ENCODE results near the gene ABCA13. TPM values are rescaled to one million over a fixed set of nuclear protein-coding genes. Genes with fewer than 3 reads are reported as not detected.

Gene ABCA13
- total and polyA plus RNA-seq, 7 experiments from 2014 or later = 0.11 to 0.42 TPM; not detected in 5

GRCh38 chr7:48416327-48416908 is 245.2 kb downstream of the ABCA13 start:
- CTCF ChIA-PET = interaction anchor here (0.7 kb wide), 1 partner anchor 24 kb away, joined by 4 read pairs; no protein-coding TSS in a partner anchor
- H3K4me3 Mint-ChIP-seq = no peak overlapping the region

GRCh38 chr7:48419401-48419800 is 248.1 kb downstream of the ABCA13 start:
- no peaks in the 10 kb centered on the region for H3K27me3 ChIP-seq (ENCODE audit: control insufficient read depth in 2 of 2, insufficient read depth in 2 of 2, low read length in 2 of 2)
- no peaks in the 10 kb centered on the region for H3K36me3 ChIP-seq (ENCODE audit: control insufficient read depth in 2 of 3, insufficient read depth in 3 of 3, low read length in 3 of 3)
- Mint-ChIP-seq H3K27ac (no peak overlapping the region), H3K27me3 (peaks cover 0 to 6% (median 0%) of the 10 kb centered on the region in 5 donors), H3K9me3 (no peaks in the 10 kb centered on the region), H3K4me3 (no peak overlapping the region), H3K36me3 (no peaks in the 10 kb centered on the region), H3K4me1 (no peaks in the 10 kb centered on the region)
- no peaks in the 10 kb centered on the region for H3K9me3 ChIP-seq (ENCODE audit: control insufficient read depth in 2 of 3, low read length in 3 of 3)
- CTCF ChIA-PET = no interaction called here
- intact Hi-C loops (cut with micrococcal nuclease) = no loop called here
- no peak overlapping the region for H3K4me3 ChIP-seq (ENCODE audit: low read length)
- DNase-seq (no peak), ATAC-seq (no peak)
- H3K27ac ChIP-seq (ENCODE audit: low read depth, low read length) = no peak overlapping the region
- POLR2A ChIA-PET = no interaction called here
- H3K4me1 ChIP-seq (ENCODE audit: control insufficient read depth in 2 of 2, insufficient read depth in 2 of 2, low read length in 2 of 2) = no peaks in the 10 kb centered on the region

More at GRCh38 chr7:48416327-48416908, 245.2 kb downstream of the ABCA13 start:
- Histone ChIP-seq H3K36me3 (ENCODE audit: control insufficient read depth in 2 of 3, insufficient read depth in 3 of 3, low read length in 3 of 3) (no peaks in the 10 kb centered on the region), H3K27me3 (ENCODE audit: control insufficient read depth in 2 of 2, insufficient read depth in 2 of 2, low read length in 2 of 2) (no peaks in the 10 kb centered on the region), H3K4me1 (ENCODE audit: control insufficient read depth in 2 of 2, insufficient read depth in 2 of 2, low read length in 2 of 2) (no peaks in the 10 kb centered on the region), H3K27ac (ENCODE audit: low read depth, low read length) (no peak overlapping the region), H3K9me3 (ENCODE audit: control insufficient read depth in 2 of 3, low read length in 3 of 3) (no peaks in the 10 kb centered on the region), H3K4me3 (ENCODE audit: low read length) (no peak overlapping the region)
- Mint-ChIP-seq H3K27me3 (peaks cover 0 to 5% (median 0%) of the 10 kb centered on the region in 5 donors), H3K27ac (no peak overlapping the region), H3K36me3 (no peaks in the 10 kb centered on the region), H3K4me1 (peaks cover 0 to 4% (median 0%) of the 10 kb centered on the region in 7 donors), H3K9me3 (no peaks in the 10 kb centered on the region)
- ATAC-seq (no peak), DNase-seq (no peak)
- intact Hi-C loops (cut with micrococcal nuclease) = no loop called here
- POLR2A ChIA-PET = no interaction called here

GRCh38 chr7:48420206-48420605 is 248.9 kb downstream of the ABCA13 start:
- Histone ChIP-seq H3K4me3 (ENCODE audit: low read length) (no peak overlapping the region), H3K27ac (ENCODE audit: low read depth, low read length) (no peak overlapping the region), H3K4me1 (ENCODE audit: control insufficient read depth in 2 of 2, insufficient read depth in 2 of 2, low read length in 2 of 2) (no peaks in the 10 kb centered on the region), H3K9me3 (ENCODE audit: control insufficient read depth in 2 of 3, low read length in 3 of 3) (no peaks in the 10 kb centered on the region), H3K27me3 (ENCODE audit: control insufficient read depth in 2 of 2, insufficient read depth in 2 of 2, low read length in 2 of 2) (no peaks in the 10 kb centered on the region), H3K36me3 (ENCODE audit: control insufficient read depth in 2 of 3, insufficient read depth in 3 of 3, low read length in 3 of 3) (no peaks in the 10 kb centered on the region)
- no peak overlapping the region for H3K27ac Mint-ChIP-seq
- ChIA-PET CTCF (no interaction called here), POLR2A (no interaction called here)
- intact Hi-C loops (cut with micrococcal nuclease) = no loop called here
- no peak overlapping the region for H3K4me3 Mint-ChIP-seq
- H3K27me3 Mint-ChIP-seq = peaks cover 0 to 6% (median 0%) of the 10 kb centered on the region in 5 donors
- H3K36me3 Mint-ChIP-seq = no peaks in the 10 kb centered on the region
- ATAC-seq (no peak), DNase-seq (no peak)
- peaks cover 0 to 2% (median 0%) of the 10 kb centered on the region in 7 donors for H3K4me1 Mint-ChIP-seq
- no peaks in the 10 kb centered on the region for H3K9me3 Mint-ChIP-seq

GRCh38 chr7:48421357-48421756 is 250.1 kb downstream of the ABCA13 start:
- Histone ChIP-seq H3K4me3 (ENCODE audit: low read length) (no peak overlapping the region), H3K27ac (ENCODE audit: low read depth, low read length) (no peak overlapping the region), H3K9me3 (ENCODE audit: control insufficient read depth in 2 of 3, low read length in 3 of 3) (no peaks in the 10 kb centered on the region), H3K36me3 (ENCODE audit: control insufficient read depth in 2 of 3, insufficient read depth in 3 of 3, low read length in 3 of 3) (no peaks in the 10 kb centered on the region), H3K27me3 (ENCODE audit: control insufficient read depth in 2 of 2, insufficient read depth in 2 of 2, low read length in 2 of 2) (no peaks in the 10 kb centered on the region), H3K4me1 (ENCODE audit: control insufficient read depth in 2 of 2, insufficient read depth in 2 of 2, low read length in 2 of 2) (no peaks in the 10 kb centered on the region)
- ChIA-PET POLR2A (no interaction called here), CTCF (no interaction called here)
- DNase-seq (no peak), ATAC-seq (no peak)
- Mint-ChIP-seq H3K27ac (no peak overlapping the region), H3K9me3 (no peaks in the 10 kb centered on the region), H3K27me3 (peaks cover 0 to 6% (median 0%) of the 10 kb centered on the region in 5 donors), H3K36me3 (no peaks in the 10 kb centered on the region), H3K4me1 (peaks cover 0 to 4% (median 0%) of the 10 kb centered on the region in 7 donors), H3K4me3 (no peak overlapping the region)
- intact Hi-C loops (cut with micrococcal nuclease) = no loop called here

GRCh38 chr7:48424731-48425130 is 253.5 kb downstream of the ABCA13 start:
- Mint-ChIP-seq H3K9me3 (no peaks in the 10 kb centered on the region), H3K27me3 (peaks cover 0 to 6% (median 0%) of the 10 kb centered on the region in 5 donors), H3K36me3 (no peaks in the 10 kb centered on the region), H3K27ac (no peak overlapping the region), H3K4me3 (no peak overlapping the region), H3K4me1 (peaks cover 0 to 5% (median 0%) of the 10 kb centered on the region in 7 donors)
- intact Hi-C loops (cut with micrococcal nuclease) = loop anchor here in 1 of 2 donors (5.0 kb wide), 1 partner anchor 422 kb away; no protein-coding TSS in a partner anchor
- no peak for ATAC-seq
- Histone ChIP-seq H3K4me3 (ENCODE audit: low read length) (no peak overlapping the region), H3K27ac (ENCODE audit: low read depth, low read length) (no peak overlapping the region), H3K36me3 (ENCODE audit: control insufficient read depth in 2 of 3, insufficient read depth in 3 of 3, low read length in 3 of 3) (no peaks in the 10 kb centered on the region), H3K4me1 (ENCODE audit: control insufficient read depth in 2 of 2, insufficient read depth in 2 of 2, low read length in 2 of 2) (no peaks in the 10 kb centered on the region), H3K9me3 (ENCODE audit: control insufficient read depth in 2 of 3, low read length in 3 of 3) (no peaks in the 10 kb centered on the region), H3K27me3 (ENCODE audit: control insufficient read depth in 2 of 2, insufficient read depth in 2 of 2, low read length in 2 of 2) (no peaks in the 10 kb centered on the region)
- no peak for DNase-seq
- POLR2A ChIA-PET = no interaction called here
- CTCF ChIA-PET = no interaction called here

GRCh38 chr7:48426331-48426965 is 255.2 kb downstream of the ABCA13 start:
- H3K9me3 ChIP-seq (ENCODE audit: control insufficient read depth in 2 of 3, low read length in 3 of 3) = no peaks in the 10 kb centered on the region
- H3K4me3 ChIP-seq (ENCODE audit: low read length) = no peak overlapping the region
- H3K27ac ChIP-seq (ENCODE audit: low read depth, low read length) = no peak overlapping the region
- no peaks in the 10 kb centered on the region for H3K36me3 ChIP-seq (ENCODE audit: control insufficient read depth in 2 of 3, insufficient read depth in 3 of 3, low read length in 3 of 3)
- DNase-seq (no peak), ATAC-seq (no peak)
- Mint-ChIP-seq H3K9me3 (no peaks in the 10 kb centered on the region), H3K27ac (no peak overlapping the region), H3K36me3 (no peaks in the 10 kb centered on the region), H3K4me1 (peaks cover 0 to 5% (median 0%) of the 10 kb centered on the region in 7 donors), H3K4me3 (no peak overlapping the region), H3K27me3 (peaks cover 0 to 6% (median 0%) of the 10 kb centered on the region in 5 donors)
- no peaks in the 10 kb centered on the region for H3K4me1 ChIP-seq (ENCODE audit: control insufficient read depth in 2 of 2, insufficient read depth in 2 of 2, low read length in 2 of 2)
- POLR2A ChIA-PET = no interaction called here
- CTCF ChIA-PET = no interaction called here
- intact Hi-C loops (cut with micrococcal nuclease) = loop anchor here in 1 of 2 donors (5.0 kb wide), 1 partner anchor 424 kb away; no protein-coding TSS in a partner anchor
- H3K27me3 ChIP-seq (ENCODE audit: control insufficient read depth in 2 of 2, insufficient read depth in 2 of 2, low read length in 2 of 2) = no peaks in the 10 kb centered on the region
